GM11168 (cell line): Measurements from ENCODE around the gene ZNF644.
"Not testable (repeated sequence)": the region's sequence is repeated elsewhere in the genome, so short reads cannot be mapped to it uniquely, and the experiment has no call there.

Experiments
- in situ Hi-C: fragments of 300-500 bp; cut with MboI; formaldehyde crosslinking; loops from one replicate; pipeline ENCODE4 v1.12.0; 2022; ENCODE audit warnings: low sequenced_read_pairs; ENCODE audit not compliant: unreplicated experiment

Gene ZNF644

DNA sequence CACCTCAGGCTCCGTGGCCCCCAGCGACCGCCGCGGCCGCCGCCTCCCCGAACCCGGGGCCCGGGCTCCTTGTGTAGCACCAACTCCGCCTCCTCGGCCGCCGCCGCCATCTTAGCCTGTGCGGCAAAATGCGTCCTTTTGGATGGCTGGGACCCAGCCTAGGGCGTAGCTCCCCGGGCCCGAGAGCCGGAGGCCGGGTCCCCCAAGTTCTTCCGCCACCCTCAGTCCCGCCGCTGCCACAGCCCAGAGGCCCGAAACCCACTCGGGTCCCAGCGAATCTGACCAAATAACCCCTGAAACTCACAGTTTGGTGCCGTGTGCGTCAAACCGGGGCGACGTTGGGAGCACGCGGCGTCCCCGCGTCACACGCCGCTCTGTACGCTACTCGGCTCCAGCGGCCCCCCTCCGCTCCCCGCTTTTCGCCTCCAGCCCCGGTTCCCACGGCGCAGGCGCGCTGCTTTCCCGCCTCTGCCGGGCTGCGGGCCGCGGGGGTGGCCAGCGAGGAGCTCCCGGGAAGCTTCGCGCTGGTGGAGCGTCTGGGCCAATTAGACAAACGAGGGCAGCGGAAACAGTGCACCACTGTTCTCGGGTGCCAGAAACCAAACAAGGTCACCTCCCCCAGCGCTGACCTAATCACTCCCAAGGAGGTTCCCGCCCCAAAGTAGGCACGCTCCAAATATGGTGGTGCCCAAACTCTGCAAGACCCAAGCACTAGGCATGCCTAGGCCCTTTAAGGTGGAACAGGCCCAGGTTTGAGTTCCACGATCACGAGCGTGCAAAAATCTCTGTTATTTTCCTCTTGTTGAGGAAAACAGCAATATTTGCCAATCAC lies at the start of gene ZNF644:
Gene ZNF644, minus strand, starts transcription at position 350 of the 832 bp plus-strand sequence. CDS start 39,682 bp downstream, outside the sequence.
- in situ Hi-C loops, result no loop called here

DNA sequence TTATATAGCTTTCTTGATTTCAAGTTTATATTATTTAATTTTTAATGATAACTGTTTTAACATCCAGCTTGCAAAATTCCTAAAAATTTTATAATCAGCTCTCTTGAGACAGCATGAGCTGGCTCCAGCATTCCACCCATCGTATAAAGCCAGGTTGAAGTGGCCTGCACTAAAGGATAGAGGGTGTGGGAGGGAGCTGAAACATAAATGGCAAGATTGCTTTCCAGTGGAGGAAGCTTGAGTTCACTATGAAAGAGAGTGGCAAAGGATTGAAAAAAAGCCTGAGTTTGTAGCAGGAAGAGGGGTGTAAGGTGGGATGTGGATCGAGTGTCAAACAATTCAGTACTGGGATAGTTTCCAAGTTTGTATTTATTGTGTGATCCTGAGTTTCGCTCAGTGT lies 48.5 kb upstream of the ZNF644 start:
- in situ Hi-C loops, result no loop called here

DNA sequence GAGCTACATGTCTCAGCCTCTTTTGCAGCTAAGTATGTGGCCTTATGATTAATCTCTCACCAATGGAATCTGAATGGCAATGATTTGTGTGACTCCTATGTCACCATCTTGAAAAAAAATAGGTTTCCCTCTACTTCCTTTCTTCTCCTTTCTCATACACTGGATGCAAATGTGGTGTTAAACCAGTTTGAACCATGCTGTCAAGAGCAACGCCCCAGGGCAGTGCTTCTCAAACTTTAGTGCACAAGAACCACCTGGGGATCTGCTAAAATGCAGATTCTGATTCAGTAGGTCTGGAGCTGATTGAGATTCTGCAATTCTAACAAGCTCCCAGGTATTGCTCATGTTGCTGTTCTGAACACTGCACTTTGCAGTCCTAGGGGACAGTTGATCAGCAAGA lies 44.7 kb upstream of the ZNF644 start:
- in situ Hi-C loops, result no loop called here

DNA sequence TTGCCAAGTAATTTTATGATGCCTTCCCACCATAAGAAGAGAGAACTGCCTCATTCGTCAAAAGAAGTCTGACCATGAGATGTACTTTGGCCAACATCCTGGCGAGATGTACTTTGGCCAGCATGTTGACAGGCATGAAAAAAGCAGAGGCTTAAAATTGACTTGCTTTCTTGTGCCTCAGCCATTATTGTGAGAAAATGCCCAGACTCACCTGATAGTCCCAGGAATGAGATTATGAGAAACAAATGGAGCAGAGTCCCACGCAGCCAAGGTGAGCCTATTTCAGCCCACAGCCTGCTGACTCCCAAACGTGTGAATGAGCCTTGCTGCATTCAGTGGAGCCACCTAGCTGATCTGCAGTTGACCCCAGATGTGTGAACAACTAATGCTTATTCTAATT lies 43.5 kb upstream of the ZNF644 start:
- in situ Hi-C loops, result no loop called here

DNA sequence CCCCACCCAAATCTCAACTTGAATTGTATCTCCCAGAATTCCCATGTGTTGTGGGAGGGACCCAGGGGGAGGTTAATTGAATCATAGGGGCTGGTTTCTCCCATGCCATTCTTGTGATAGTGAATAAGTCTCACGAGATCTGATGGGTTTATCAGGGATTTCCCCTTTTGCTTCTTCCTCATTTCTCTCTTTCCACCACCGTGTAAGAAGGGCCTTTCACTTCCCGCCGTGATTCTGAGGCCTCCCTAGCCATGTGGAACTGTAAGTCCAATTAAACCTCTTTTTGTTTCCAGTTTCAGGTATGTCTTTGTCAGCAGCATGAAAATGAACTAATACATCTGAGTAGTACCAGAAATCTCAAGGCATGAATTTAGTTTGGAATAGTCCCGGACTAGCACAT lies 41.6 kb upstream of the ZNF644 start:
- in situ Hi-C loops, result not testable (repeated sequence)

DNA sequence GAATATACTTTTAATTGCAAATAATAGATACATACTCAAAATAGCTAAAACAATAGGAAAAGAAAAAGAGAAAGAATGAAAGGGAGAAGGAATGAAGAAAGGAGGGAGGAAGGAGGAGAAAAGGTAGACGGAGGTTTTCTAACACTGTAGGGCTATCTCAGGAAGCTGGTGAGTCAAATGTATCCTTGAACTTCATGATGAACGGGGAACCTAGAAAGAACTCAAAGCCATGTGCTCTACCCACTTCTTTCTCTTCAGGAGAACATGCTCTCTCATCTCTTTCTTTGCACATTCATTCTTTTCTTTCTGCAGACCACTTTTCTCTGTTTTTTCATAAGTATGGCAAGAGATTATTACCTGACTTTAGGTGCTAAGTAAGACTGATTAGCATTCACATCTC lies 37.3 kb upstream of the ZNF644 start:
- in situ Hi-C loops, result no loop called here

DNA sequence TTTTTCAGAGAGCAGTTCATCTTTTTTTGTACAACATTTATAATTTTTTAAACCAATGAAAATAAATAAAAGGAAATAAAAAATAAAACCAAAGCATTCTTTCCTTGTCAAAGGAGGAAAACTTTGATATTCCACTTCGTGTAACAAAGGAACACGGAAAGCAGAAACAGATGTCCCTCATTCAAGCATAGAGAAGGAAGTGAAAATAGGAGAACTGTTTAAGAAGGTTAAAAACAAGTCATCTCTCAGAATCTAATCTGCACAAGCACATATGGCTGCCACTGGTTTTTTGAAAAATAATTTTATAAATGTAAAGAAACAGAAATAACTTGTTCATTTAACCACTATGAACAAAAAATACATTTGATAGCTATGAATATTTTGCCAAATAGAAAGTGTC lies 35.9 kb upstream of the ZNF644 start:
- in situ Hi-C loops, result no loop called here

DNA sequence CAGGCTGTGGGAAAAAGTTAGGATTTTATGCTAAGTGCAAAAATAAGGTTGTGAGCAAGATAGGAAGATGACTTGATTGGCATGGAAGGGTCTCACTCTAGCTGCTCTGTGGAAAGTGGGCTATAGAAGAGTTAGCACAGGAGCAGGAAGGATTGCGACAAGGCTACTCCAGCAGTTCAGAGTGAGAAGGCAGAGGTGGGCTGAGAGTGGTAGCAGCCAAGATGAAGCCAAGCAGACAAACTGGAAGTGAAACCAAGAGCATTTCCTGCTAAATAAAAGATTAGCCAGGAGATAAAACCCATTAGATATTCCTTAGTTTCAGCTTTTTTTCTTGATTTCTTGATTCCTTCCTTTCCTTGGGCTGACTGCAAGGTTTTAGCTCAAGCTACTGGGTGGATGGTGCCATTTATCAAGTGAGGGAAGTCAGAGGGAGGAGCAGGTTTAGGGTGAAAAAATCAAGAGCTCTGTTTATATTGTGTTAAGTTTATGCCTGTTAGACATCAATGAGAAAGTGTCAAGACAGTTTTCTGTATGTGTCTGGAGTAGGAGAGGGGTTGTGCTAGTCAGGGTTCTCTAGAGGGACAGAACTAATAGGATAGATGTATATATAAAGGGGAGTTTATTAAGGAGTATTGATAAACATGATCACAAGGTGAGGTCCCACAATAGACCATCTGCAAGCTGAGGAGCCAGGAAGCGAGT lies 33.1 kb upstream of the ZNF644 start:
- in situ Hi-C loops, result no loop called here

DNA sequence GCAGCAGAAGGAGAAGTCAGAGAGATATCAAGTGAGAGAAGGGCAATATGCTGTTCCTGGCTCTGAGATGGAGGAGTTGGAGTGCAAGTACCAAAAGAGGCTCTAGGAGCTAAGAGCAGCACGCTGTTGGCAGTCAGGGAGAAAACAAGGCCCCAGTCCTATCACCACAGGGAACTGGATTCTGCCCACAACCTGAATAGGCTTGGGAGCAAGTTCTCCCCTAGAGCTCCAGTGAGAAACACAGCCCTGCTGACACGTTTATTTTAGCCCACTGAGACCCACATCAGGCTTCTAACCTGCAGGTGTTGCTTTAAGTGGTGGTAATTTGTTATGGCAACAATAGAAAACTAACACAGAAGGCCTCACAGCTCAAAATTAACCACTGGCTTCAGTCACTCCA lies 31.8 kb upstream of the ZNF644 start:
- in situ Hi-C loops, result no loop called here

DNA sequence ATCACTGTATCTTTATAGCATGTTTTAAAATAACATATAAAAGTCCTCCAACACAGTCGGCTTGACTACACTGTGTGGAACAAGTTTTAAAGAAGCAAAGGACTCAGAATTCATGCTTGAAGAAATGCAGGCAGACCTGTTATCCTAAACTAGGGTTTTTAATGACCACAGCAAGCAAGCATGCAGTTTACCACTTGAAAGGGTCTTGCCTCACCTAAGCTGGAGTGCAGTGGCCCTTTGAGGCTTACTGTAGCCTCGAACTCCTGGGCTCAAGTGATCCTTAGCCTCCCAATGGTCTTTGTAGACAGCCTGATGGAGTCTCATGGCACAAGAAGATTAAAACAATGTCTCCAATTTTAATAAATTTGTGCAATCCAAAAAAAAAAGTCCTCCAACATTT lies 27.7 kb upstream of the ZNF644 start:
- in situ Hi-C loops, result not testable (repeated sequence)

DNA sequence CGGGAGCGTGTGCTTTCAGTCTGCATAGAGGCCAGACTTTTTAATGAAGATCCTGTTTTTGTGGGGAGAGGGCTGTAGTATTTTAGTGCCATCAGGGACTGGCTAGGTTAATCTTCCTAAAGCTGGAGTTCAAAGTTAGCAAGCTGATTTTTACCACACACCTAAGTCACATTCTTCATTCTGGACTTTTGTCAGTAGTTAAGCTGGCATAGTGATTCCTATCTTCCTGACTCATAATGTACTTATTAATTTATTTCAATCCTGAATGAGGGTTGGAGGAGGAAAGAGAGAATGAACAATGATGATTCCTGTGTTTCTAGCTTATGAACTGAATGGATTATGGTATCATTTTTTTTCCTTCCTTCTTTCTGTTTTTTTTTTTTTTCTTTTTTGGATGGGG lies 24.9 kb upstream of the ZNF644 start:
- in situ Hi-C loops, result no loop called here

DNA sequence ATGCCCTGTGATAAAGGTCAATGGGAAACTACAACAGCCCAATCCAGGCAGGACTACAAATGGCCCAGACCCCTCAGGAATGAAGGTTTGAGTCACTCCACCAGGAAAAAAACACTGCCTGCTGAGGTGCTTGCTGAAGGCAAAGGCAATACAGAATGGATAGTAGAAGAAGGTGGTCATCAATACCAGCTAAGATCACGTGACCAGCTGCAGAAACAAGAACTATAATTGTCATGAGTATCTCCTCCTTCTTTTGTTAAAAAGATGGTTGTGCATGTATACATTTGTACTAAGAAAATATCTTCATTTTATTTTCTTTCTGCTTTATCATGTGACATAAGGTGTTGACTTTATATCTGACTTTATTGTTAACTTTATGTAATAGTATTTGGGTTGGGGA lies 23.4 kb upstream of the ZNF644 start:
- in situ Hi-C loops, result no loop called here

DNA sequence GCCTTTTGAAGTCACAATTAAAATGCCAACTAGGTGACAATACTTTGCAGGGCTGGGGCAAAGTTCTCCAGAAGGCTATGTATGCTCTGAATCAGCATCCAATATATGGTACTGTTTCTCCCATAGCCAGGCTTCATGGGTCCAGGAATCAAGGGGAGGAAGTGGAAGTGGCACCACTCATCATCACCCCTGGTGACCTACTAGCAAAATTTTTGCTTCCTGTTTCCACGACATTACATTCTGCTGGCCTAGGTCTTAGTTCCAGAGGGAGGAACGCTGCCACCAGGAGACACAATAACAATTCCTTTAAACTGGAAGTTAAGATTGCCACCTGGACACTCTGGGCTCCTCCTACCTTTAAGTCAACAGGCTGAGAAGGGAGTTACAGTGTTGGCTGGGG lies 22.9 kb upstream of the ZNF644 start:
- in situ Hi-C loops, result not testable (repeated sequence)

DNA sequence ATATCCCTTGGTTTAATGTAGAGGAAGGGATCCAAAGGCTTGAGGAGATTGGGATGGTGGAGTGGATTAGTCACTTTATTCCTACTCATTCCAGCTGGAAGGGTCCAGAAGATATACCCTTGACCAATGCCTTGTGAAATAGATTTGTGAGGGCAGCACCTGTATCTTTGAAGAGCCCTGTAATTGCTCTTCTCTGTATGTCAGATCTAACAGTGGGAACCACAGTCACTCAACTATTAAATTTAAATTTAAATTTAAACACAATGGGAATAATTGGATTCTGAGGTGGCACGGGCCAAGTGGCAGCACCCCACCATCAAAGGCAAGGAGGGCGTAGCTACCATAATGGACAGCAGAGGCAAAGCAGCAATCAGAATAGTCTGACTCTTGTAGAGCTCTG lies 20.5 kb upstream of the ZNF644 start:
- in situ Hi-C loops, result not testable (repeated sequence)

DNA sequence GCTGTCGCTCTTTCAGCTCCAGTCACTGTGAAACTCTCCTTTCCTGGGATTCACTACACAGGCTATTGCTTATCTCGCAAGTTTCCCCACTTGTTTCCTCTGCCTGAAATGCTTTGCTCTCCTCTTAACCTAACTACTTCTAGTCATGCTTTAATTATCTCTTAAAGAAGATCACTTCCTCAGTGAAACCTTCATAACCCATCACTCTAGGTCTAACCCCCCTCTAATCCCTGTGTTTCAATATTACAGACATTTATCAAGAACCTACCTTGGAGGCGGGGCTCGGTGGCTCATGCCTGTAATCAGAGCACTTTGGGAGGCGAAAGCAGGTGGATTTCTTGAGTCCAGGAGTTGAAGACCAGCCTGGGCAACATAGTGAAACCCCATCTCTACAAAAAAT lies 16.7 kb upstream of the ZNF644 start:
- in situ Hi-C loops, result no loop called here

DNA sequence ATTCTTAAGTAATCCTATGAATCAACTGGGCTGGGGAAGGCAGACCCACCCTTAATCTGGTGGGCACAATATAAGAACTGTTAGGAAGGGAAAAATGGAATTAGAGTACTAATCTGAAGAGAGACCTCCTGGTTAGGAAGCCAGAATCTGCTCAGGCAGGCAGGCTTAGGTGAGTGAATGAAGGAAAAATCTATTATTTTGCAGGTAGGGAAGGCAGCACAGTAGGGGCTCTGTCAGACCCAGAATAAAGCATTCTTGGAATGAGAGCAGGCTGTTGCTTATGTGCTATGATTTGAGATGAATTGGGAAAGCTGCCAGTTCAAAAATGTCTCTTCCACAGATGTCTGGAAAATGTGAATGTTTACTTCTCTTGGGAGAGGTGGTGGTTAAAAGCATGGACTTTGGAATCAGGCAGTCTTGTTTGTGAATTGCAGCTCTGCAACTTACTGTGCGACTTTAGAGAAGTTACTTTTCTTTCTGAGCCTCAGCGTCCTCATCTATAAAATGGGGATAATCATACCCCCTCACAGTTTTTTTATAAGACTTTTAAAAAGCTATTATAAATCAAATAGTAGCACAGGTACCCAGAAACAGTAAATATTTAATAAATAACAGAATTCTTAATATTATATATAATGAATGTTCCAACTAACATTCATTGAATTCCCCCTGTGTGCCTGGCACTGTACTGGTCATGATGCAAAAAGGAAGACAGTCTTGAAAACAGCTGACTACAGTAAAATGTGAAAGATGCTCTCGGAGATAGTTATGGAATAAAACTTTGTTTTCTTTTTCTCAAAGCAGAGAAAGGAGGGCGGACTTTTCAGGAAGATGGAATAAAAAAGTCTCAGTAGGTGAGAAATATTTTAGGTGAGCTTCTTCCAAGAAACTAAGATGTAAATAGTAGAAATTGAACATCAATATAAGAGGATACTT lies 15.3 kb upstream of the ZNF644 start:
- in situ Hi-C loops, result no loop called here

DNA sequence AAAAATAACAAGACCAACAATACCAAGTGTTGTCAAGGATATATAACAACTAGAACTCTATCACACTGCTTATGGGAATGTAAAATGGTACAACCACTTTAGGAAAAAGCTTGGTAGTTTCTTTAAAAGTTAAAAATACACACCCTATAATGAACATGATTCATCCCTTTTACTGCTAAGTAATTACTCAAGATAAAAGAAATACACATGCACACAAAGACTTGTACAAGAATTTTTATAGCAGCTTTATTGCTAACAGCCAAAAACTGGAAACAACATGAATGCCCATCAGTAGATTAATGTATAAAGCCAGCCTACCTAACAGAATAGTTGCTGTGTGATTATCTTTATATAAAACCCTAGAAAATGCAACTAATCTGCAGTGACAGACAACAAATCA lies 10.5 kb upstream of the ZNF644 start:
- in situ Hi-C loops, result no loop called here

DNA sequence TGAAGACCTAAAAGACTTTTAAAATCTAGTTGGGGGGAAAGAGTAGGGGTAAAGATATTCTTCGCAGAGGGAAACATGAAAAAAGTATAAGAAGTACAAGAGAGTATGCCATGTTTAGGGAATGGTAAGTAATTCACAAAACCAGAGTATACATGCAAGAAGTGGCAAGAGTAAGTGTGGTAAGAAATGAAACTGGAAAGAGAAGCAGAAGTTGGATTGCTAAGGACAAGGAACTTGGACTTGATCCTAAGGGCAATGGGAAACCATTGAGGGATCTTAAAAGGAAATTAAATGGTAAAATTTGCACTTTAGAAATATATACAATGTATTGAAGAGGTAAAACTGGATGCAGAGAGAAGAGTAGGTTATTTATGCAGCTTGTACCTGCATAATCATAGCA lies 9.2 kb upstream of the ZNF644 start:
- in situ Hi-C loops, result no loop called here

DNA sequence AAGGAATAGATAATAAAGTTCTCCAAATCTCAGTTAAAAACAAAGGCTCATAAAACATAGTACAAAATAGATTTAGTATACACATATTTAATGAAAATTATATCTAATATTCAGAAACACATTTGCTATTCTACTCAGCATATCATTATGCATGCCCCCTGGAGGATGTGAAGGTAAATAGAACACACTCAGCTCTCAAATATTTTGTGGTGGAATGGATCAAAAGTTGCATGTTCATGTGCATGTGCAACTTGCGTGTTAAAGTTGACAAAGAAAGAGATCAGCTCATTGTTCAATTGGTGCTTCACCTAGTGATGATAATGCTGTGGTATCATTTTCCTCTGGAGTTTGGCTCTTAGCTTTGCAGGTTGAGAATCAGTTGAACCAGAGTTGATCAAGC lies 4.9 kb upstream of the ZNF644 start:
- in situ Hi-C loops, result no loop called here

DNA sequence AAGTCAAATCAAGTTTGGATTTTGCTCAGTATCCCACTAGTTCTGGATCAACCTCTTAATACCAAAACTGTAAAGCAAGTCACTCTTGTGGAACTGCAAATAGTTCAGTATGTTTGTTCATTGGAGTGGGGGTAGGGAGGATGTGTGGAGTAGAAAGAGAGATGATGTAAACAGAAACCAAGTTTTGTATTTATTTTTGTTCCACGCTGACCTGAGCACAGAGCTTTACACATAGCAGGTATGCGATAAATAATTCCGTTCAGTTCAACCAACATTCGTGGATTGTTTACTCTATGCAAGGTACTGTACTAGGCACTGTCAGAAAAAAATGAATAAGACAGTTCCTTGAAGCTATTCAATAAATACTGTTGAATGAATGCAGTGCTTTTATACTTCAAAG lies 4.5 kb upstream of the ZNF644 start:
- in situ Hi-C loops, result no loop called here
